HepG2 (cell line): Measurements from ENCODE around the gene TPTE2. TPM values are rescaled to one million over a fixed set of nuclear protein-coding genes. Genes with fewer than 3 reads are reported as not detected.

Experiments used
- CBX5 ChIP-seq: sonication (generic); formaldehyde crosslinking; IDR thresholded peaks from 2 replicates; pipeline ENCODE4 v1.4.0; 2020; ENCODE audit warnings: missing genetic modification reagents, borderline replicate concordance
- CHD2 ChIP-seq: IDR thresholded peaks from 2 replicates; pipeline ENCODE4 v1.6.1; 2011; ENCODE audit warnings: low read depth, low read length, improper control_type of control experiment
- HNRNPK ChIP-seq: fragments of 200-400 bp; formaldehyde crosslinking; IDR thresholded peaks from 2 replicates; pipeline ENCODE4 v1.6.1; 2018; ENCODE audit warnings: low read length, low read depth, moderate library complexity, mild to moderate bottlenecking; ENCODE audit not compliant: poor library complexity, severe bottlenecking
- KAT7 ChIP-seq: IDR thresholded peaks from 2 replicates; pipeline ENCODE4 v1.6.1; 2018; ENCODE audit warnings: borderline replicate concordance, missing compliant biosample characterization
- KDM2A ChIP-seq: sonication (generic); formaldehyde crosslinking; IDR thresholded peaks from 2 replicates; pipeline ENCODE4 v1.4.0; 2020; ENCODE audit warnings: low read depth, missing genetic modification reagents, borderline replicate concordance
- MAF1 ChIP-seq: sonication (generic); formaldehyde crosslinking; IDR thresholded peaks from 2 replicates; pipeline ENCODE4 v1.5.0; 2020; ENCODE audit warnings: missing genetic modification reagents, borderline replicate concordance
- MBNL3 ChIP-seq: fragments of 250-450 bp; sonication (Bioruptor Pico); conservative IDR thresholded peaks from 2 replicates; pipeline ENCODE4 v1.8.0; 2022; ENCODE audit warnings: mild to moderate bottlenecking, inconsistent platforms
- MXD3 ChIP-seq: IDR thresholded peaks from 2 replicates; pipeline ENCODE4 v1.6.1; 2016; ENCODE audit warnings: mild to moderate bottlenecking, missing biosample characterization, missing genetic modification reagents
- ONECUT2 ChIP-seq: sonication (generic); formaldehyde crosslinking; IDR thresholded peaks from 2 replicates; pipeline ENCODE4 v1.4.0; 2020; ENCODE audit warnings: missing genetic modification reagents
- RAD21 ChIP-seq: fragments of 450-650 bp; formaldehyde crosslinking; IDR thresholded peaks from 2 replicates; pipeline ENCODE4 v1.5.0; 2020; ENCODE audit warnings: mild to moderate bottlenecking
- RARG ChIP-seq: sonication (generic); formaldehyde crosslinking; IDR thresholded peaks from 2 replicates; pipeline ENCODE4 v1.4.0; 2020; ENCODE audit warnings: low read depth, mild to moderate bottlenecking, missing genetic modification reagents
- SP1 ChIP-seq, 2 experiments: fragments of 450-650 bp in 1 of 2; sonication (generic) in 1 of 2; formaldehyde crosslinking in 1 of 2; IDR thresholded peaks; 2 replicates each; pipeline versions ENCODE4 v1.4.0 to v1.6.1; 2016 to 2020; ENCODE audit warnings: missing genetic modification reagents in 1 of 2
- STAG1 ChIP-seq: sonication (generic); formaldehyde crosslinking; IDR thresholded peaks from 2 replicates; pipeline ENCODE4 v1.4.0; 2020; ENCODE audit warnings: missing genetic modification reagents
- THYN1 ChIP-seq: sonication (generic); formaldehyde crosslinking; IDR thresholded peaks from 2 replicates; pipeline ENCODE4 v1.8.1; 2023; ENCODE audit warnings: low read depth, mild to moderate bottlenecking, moderate library complexity, missing genetic modification reagents, borderline replicate concordance
- XBP1 ChIP-seq: sonication (generic); formaldehyde crosslinking; IDR thresholded peaks from 2 replicates; pipeline ENCODE4 v1.5.0; 2020; ENCODE audit warnings: missing genetic modification reagents
- ZBTB2 ChIP-seq: sonication (generic); formaldehyde crosslinking; IDR thresholded peaks from 2 replicates; pipeline ENCODE4 v1.8.0; 2022; ENCODE audit warnings: low read depth, missing genetic modification reagents
- ZKSCAN5 ChIP-seq: sonication (generic); formaldehyde crosslinking; IDR thresholded peaks from 2 replicates; pipeline ENCODE4 v1.5.1; 2020; ENCODE audit warnings: mild to moderate bottlenecking, missing genetic modification reagents
- ZNF121 ChIP-seq: sonication (generic); formaldehyde crosslinking; IDR thresholded peaks from 2 replicates; pipeline ENCODE4 v1.5.0; 2020; ENCODE audit warnings: mild to moderate bottlenecking, missing genetic modification reagents
- ZNF337 ChIP-seq: sonication (generic); formaldehyde crosslinking; IDR thresholded peaks from 2 replicates; pipeline ENCODE4 v1.5.1; 2020; ENCODE audit warnings: missing genetic modification reagents, low read depth, mild to moderate bottlenecking, borderline replicate concordance
- ZSCAN31 ChIP-seq: sonication (generic); formaldehyde crosslinking; IDR thresholded peaks from 2 replicates; pipeline ENCODE4 v1.5.0; 2020; ENCODE audit warnings: low read depth, mild to moderate bottlenecking, missing genetic modification reagents
- polyA plus RNA-seq, 8 experiments: library from polyadenylated mRNA; depleted of rRNA in 3 of 8; stranded (reverse) in 7 of 8; unstranded in 1 of 8; fragments of >200 nt; fragmentation: Illumina TruSeq in 4 of 8; extraction: Trizol in 4 of 8; gene quantifications; 2 replicates each; pipeline versions ENCODE4 v1.2.1 to v1.2.3, GENCODE V29; 2011 to 2016; ENCODE audit warnings: low read depth in 4 of 8, missing spikeins in 1 of 8, mixed read lengths in 1 of 8; ENCODE audit not compliant: insufficient read depth in 1 of 8
- total RNA-seq, 5 experiments: library from RNA; depleted of rRNA; stranded (reverse); fragments of >200 nt; fragmentation: Illumina TruSeq; extraction: Trizol; gene quantifications; 2 replicates each; pipeline ENCODE4 v1.2.3, GENCODE V29; 2016; ENCODE audit warnings: low read depth in 1 of 5
- TF ChIP-seq, protein P1 (sequence below): sonication (generic); formaldehyde crosslinking; IDR thresholded peaks from 2 replicates; pipeline ENCODE4 v1.4.0; 2020; ENCODE audit warnings: missing genetic modification reagents
- TF ChIP-seq, protein P2 (sequence below): sonication (generic); formaldehyde crosslinking; IDR thresholded peaks from 2 replicates; pipeline ENCODE4 v1.8.0; 2022; ENCODE audit warnings: mild to moderate bottlenecking, missing genetic modification reagents, borderline replicate concordance
- TF ChIP-seq, protein P3 (sequence below): IDR thresholded peaks from 2 replicates; pipeline ENCODE4 v1.6.1; 2012; ENCODE audit warnings: low read length, improper control_type of control experiment

TPTE2 gene
- total and polyA plus RNA-seq, 2 of the 13 experiments (the other 11 are each of a cell fraction or from before 2014, with no cell fraction given) = 0.07 TPM; not detected in 1

DNA sequence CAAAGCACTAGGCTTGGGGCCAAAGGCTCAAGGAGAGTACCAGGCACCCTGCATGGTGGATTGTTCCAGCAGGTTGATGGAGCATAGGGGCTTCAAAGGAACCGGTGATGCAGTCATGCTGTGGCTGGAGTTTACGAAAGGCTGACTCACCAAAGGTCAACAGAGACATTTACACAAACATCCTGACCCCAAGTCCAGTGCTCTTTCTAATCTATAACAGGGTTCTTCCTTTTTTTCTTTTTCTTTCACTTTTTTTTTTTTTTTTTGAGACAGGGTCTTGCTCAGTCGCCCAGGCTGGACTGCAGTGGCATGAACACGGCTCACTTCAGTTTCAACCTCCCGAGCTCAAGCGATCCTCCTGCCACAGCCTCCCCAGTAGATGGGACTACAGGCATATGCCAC, 35.6 kb upstream of the TPTE2 start (continued):
- TF ChIP-seq ZBTB2 (no peak), SP1 (IDR thresholded peaks at IDR 0.05) (no peak), SP1 (CRISPR knock-in tag; IDR thresholded peaks at IDR 0.05) (no peak), CHD2 (no peak), STAG1 (CRISPR knock-in tag) (no peak), THYN1 (CRISPR knock-in tag) (no peak), KDM2A (CRISPR knock-in tag) (peak; percentile 63; the same call in 1 of the 2 replicates), MAF1 (no peak), MBNL3 (CRISPR knock-in tag) (no peak), RARG (no peak), ZKSCAN5 (no peak), KAT7 (CRISPR knock-in tag) (no peak), HNRNPK (no peak), CBX5 (peak; percentile 86; the same call in 1 of the 2 replicates), ZSCAN31 (CRISPR knock-in tag) (no peak), ZNF337 (CRISPR knock-in tag) (no peak), XBP1 (CRISPR knock-in tag) (no peak), ZNF121 (CRISPR knock-in tag) (peak; percentile 97), ONECUT2 (CRISPR knock-in tag) (peak; percentile 46; the same call in 1 of the 2 replicates), MXD3 (CRISPR knock-in tag) (no peak), RAD21 (no peak)
- TF ChIP-seq, protein P1, sequence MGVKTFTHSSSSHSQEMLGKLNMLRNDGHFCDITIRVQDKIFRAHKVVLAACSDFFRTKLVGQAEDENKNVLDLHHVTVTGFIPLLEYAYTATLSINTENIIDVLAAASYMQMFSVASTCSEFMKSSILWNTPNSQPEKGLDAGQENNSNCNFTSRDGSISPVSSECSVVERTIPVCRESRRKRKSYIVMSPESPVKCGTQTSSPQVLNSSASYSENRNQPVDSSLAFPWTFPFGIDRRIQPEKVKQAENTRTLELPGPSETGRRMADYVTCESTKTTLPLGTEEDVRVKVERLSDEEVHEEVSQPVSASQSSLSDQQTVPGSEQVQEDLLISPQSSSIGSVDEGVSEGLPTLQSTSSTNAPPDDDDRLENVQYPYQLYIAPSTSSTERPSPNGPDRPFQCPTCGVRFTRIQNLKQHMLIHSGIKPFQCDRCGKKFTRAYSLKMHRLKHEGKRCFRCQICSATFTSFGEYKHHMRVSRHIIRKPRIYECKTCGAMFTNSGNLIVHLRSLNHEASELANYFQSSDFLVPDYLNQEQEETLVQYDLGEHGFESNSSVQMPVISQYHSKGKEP (CRISPR knock-in tag) = no peak
- TF ChIP-seq, protein P2, sequence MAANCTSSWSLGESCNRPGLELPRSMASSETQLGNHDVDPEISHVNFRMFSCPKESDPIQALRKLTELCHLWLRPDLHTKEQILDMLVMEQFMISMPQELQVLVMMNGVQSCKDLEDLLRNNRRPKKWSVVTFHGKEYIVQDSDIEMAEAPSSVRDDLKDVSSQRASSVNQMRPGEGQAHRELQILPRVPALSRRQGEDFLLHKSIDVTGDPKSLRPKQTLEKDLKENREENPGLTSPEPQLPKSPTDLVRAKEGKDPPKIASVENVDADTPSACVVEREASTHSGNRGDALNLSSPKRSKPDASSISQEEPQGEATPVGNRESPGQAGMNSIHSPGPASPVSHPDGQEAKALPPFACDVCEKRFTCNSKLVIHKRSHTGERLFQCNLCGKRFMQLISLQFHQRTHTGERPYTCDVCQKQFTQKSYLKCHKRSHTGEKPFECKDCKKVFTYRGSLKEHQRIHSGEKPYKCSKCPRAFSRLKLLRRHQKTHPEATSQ (CRISPR knock-in tag) = no peak
- TF ChIP-seq, protein P3, sequence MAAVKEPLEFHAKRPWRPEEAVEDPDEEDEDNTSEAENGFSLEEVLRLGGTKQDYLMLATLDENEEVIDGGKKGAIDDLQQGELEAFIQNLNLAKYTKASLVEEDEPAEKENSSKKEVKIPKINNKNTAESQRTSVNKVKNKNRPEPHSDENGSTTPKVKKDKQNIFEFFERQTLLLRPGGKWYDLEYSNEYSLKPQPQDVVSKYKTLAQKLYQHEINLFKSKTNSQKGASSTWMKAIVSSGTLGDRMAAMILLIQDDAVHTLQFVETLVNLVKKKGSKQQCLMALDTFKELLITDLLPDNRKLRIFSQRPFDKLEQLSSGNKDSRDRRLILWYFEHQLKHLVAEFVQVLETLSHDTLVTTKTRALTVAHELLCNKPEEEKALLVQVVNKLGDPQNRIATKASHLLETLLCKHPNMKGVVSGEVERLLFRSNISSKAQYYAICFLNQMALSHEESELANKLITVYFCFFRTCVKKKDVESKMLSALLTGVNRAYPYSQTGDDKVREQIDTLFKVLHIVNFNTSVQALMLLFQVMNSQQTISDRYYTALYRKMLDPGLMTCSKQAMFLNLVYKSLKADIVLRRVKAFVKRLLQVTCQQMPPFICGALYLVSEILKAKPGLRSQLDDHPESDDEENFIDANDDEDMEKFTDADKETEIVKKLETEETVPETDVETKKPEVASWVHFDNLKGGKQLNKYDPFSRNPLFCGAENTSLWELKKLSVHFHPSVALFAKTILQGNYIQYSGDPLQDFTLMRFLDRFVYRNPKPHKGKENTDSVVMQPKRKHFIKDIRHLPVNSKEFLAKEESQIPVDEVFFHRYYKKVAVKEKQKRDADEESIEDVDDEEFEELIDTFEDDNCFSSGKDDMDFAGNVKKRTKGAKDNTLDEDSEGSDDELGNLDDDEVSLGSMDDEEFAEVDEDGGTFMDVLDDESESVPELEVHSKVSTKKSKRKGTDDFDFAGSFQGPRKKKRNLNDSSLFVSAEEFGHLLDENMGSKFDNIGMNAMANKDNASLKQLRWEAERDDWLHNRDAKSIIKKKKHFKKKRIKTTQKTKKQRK = no peak
